GM06990 (cell line): Measurements from ENCODE around the gene WBP2NL.
"Not testable (repeated sequence)": the region's sequence is repeated elsewhere in the genome, so short reads cannot be mapped to it uniquely, and the experiment has no call there.

Source experiments
- DNase-seq: peaks from one replicate; pipeline ENCODE4 v3.0.0-alpha.2; 2011; ENCODE audit not compliant: insufficient read length; ENCODE audit errors: extremely low read depth
- H3K27me3 ChIP-seq: replicated peaks from 2 replicates; pipeline ENCODE4 v1.6.0; 2011; ENCODE audit warnings: low read length; ENCODE audit not compliant: control insufficient read depth, insufficient read depth
- H3K36me3 ChIP-seq: 2 replicates; pipeline ENCODE4 v1.5.1; 2011; ENCODE audit warnings: low read length; ENCODE audit not compliant: control insufficient read depth, insufficient read depth
- H3K4me3 ChIP-seq: replicated peaks from 2 replicates; pipeline ENCODE4 v1.5.1; 2011; ENCODE audit warnings: low read depth, mild to moderate bottlenecking, control low read depth, low read length
- CTCF ChIP-seq: IDR thresholded peaks from 2 replicates; pipeline ENCODE4 v1.5.1; 2011; ENCODE audit warnings: low read length, control low read depth, mild to moderate bottlenecking, inconsistent platforms; ENCODE audit not compliant: insufficient read depth, poor library complexity, severe bottlenecking

The WBP2NL gene

GRCh38 chr22:42069801-42070516 lies 71.4 kb downstream of the WBP2NL start:
- DNase-seq = no peak
- H3K27me3 ChIP-seq = no peaks in the 10 kb centered on the region
- H3K4me3 ChIP-seq = peak overlapping the region; percentile 57
- peaks cover 16% of the 10 kb centered on the region for H3K36me3 ChIP-seq
- TF ChIP-seq CTCF = no peak

DNA sequence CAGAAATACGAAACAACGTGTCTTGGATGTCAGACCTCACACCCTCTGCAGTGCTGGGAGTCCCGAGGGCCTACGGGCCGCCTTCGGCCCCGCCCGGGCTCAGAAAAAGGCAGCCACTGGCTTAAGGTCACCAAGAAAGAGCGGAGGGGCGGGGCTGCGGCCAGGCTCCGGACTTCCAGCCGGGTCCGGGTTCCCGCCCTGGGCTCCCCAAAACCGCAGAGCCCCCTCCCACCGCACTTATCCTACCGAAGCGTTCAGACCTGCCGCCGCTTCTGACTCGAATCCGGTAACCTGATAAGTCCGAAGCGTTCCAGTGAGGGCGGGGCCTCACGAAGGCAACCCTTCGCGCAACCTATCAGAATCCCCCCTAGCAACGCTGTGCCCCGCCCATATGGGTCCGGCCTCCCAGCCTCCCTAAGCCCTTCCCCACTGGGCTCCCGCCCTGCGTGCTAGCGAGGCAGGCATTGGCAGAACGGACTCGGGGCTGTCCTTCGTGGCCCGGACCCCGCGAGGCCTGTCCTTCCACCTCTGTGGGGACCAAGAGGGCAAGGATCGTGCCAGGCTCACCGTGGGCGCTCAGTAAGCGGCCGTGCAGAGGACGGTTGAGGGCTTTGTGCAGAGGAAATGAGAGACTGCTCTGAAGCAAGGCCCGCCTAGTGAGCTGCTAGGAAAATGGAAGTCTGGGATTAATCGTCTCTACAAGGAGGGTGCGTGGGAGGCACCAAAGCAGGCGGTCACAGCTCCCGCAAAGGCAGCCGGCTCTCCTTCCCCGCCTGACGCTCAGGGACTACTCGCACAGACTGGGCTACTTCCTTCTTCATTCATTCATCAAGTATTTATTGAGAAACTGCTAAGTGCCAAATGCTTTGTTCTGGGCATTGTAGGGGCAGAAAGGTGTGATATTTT lies 72.2 kb downstream of the WBP2NL start, which contains the start of gene NAGA:
NAGA (minus strand) TSS at position 296 of the 906 bp plus-strand sequence. CDS start 515 bp downstream, outside the sequence.
- DNase-seq = peak; percentile 93
- Histone ChIP-seq H3K4me3 (peak within 1 kb of the TSS; percentile 57), H3K27me3 (no peaks in the 10 kb centered on the region), H3K36me3 (peaks cover 12% of the 10 kb centered on the region)
- no peak for TF ChIP-seq CTCF

DNA sequence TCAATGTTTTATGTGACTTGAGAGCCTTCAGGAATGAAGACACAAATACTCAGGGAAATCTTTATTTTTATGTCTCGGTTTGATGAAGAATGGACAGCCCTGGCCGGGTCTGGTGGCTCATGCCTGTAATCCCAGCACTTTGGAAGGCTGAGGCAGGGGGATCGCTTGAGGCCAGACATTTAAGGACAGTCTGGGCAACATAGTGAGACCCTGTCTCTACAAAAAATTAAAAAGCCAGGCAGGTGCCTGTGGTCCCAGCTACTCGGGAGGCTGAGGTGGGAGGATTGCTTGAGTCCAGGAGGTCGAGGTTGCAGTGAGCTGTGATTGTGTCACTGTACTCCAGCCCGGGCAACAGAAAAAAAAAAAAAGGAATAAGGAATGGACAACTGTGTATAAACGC lies 72.9 kb downstream of the WBP2NL start:
- not testable (repeated sequence) for DNase-seq, H3K4me3 ChIP-seq, H3K36me3 ChIP-seq, H3K27me3 ChIP-seq

DNA sequence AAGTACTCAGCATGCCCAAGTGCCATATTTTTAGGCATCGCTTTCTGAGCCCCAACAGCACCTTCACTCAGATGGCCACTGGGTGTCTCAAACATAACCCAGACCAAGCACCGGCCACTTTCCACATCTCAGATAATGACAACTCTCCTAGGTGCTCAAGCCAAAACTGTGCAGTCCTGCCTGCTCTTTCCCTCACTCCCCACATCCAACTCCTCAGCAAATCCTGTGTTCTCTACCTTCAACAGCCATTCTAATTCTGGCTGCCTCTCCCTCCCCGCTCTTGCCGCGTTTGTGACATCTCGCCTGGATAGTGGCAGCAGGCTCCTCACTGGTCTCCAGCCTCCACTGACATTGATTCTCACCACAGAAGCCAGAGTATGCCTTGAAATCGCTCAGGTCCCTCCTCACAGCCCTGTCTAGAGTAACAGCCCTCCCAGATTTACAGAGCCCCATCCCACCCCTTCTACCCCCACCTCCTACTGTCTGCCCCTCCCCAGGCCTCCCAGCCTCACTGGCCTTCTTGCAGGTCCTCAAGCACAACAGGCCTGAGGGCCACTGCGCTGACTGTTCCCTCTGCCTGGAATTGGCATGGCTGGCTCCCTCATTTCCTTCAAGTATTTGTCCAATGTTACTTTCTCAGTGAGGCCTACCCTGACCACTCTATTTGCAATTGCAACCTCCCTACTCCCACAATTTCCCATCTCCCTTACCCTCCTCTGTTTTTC lies 74.2 kb downstream of the WBP2NL start:
- no peak overlapping the region for H3K4me3 ChIP-seq
- no peak for TF ChIP-seq CTCF
- peaks cover 3% of the 10 kb centered on the region for H3K36me3 ChIP-seq
- no peaks in the 10 kb centered on the region for H3K27me3 ChIP-seq
- no peak for DNase-seq

GRCh38 chr22:42073621-42074041 lies 75.0 kb downstream of the WBP2NL start:
- H3K27me3 ChIP-seq = no peaks in the 10 kb centered on the region
- no peak for DNase-seq
- TF ChIP-seq CTCF = no peak
- no peak overlapping the region for H3K4me3 ChIP-seq
- H3K36me3 ChIP-seq = no peaks in the 10 kb centered on the region
